AG10803 (cell line): ENCODE data around the gene ZNF678.
"Not testable (repeated sequence)": the region's sequence is repeated elsewhere in the genome, so short reads cannot be mapped to it uniquely, and the experiment has no call there.

Experiments
- DNase-seq: peaks from one replicate; pipeline ENCODE4 v3.0.0; 2010; ENCODE audit warnings: low read depth
- H3K4me3 ChIP-seq: 2 replicates; pipeline ENCODE4 v1.5.1; 2011; ENCODE audit warnings: mild to moderate bottlenecking, low read length, control low read depth
- CTCF ChIP-seq: conservative IDR thresholded peaks from 2 replicates; pipeline ENCODE4 v1.5.1; 2011; ENCODE audit warnings: mild to moderate bottlenecking, low read length, control low read depth, inconsistent platforms

ZNF678 gene

GRCh38 chr1:227576189-227576588, 12.8 kb downstream of the ZNF678 start:
- no peak for TF ChIP-seq CTCF
- peak; percentile 3 for DNase-seq
- no peak overlapping the region for H3K4me3 ChIP-seq

GRCh38 chr1:227577500-227577899, 14.1 kb downstream of the ZNF678 start:
- no peak for TF ChIP-seq CTCF
- H3K4me3 ChIP-seq, result no peak overlapping the region
- DNase-seq, result no peak

- TF ChIP-seq CTCF, result no peak
- DNase-seq, result no peak
- no peak overlapping the region for H3K4me3 ChIP-seq
Observed at GRCh38 chr1:227583354-227583753, 20.0 kb downstream of the ZNF678 start.

GRCh38 chr1:227586733-227587132, 23.4 kb downstream of the ZNF678 start:
- DNase-seq, result no peak
- no peak for TF ChIP-seq CTCF
- H3K4me3 ChIP-seq, result no peak overlapping the region

- DNase-seq, result no peak
- H3K4me3 ChIP-seq, result no peak overlapping the region
- no peak for TF ChIP-seq CTCF
Observed at GRCh38 chr1:227587968-227588367, 24.6 kb downstream of the ZNF678 start.

- not testable (repeated sequence) for DNase-seq, H3K4me3 ChIP-seq
Observed at GRCh38 chr1:227588769-227589168, 25.4 kb downstream of the ZNF678 start.

GRCh38 chr1:227589777-227590176, 26.4 kb downstream of the ZNF678 start:
- H3K4me3 ChIP-seq, DNase-seq: not testable (repeated sequence)

- not testable (repeated sequence) for DNase-seq, H3K4me3 ChIP-seq
Observed at GRCh38 chr1:227596222-227596621, 32.9 kb downstream of the ZNF678 start.

GRCh38 chr1:227603327-227603726, 40.0 kb downstream of the ZNF678 start:
- no peak for DNase-seq
- H3K4me3 ChIP-seq, result no peak overlapping the region
- TF ChIP-seq CTCF, result no peak
